Measurements from ENCODE around the gene NTNG1. TPM values are rescaled to one million over a fixed set of nuclear protein-coding genes. Genes with fewer than 3 reads are reported as not detected.

Gene NTNG1
- total and polyA plus RNA-seq, 8 donors = 5.7 to 28.0 (median 22.3) TPM

DNA sequence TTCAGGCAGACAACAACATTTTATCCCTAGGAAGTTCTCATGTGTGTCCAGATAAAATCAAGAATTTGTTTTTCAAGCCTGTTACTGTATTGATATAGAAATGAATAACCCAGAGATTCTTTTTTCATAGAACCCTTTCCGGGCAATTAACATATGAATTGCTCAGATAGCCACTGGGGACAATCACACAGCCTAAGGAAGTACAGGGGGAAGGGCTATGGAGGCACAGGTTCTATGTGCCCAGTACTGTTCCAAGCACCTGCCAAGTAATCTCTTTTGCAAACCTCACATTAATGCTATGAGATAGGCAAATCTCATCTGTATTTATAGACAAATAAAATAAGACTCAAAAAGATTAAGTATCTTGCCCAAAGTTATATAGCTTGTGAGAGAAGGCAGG, 84.9 kb downstream of the NTNG1 start:
- intact Hi-C loops (cut with DNase I) = no loop called here
- H3K27me3 ChIP-seq = no peaks in the 10 kb centered on the region
- no peaks in the 10 kb centered on the region for H3K4me1 ChIP-seq
- no peaks in the 10 kb centered on the region for H3K36me3 ChIP-seq
- no peak overlapping the region for H3K27ac ChIP-seq
- H3K4me3 ChIP-seq = no peak overlapping the region
- TF ChIP-seq, protein P1, sequence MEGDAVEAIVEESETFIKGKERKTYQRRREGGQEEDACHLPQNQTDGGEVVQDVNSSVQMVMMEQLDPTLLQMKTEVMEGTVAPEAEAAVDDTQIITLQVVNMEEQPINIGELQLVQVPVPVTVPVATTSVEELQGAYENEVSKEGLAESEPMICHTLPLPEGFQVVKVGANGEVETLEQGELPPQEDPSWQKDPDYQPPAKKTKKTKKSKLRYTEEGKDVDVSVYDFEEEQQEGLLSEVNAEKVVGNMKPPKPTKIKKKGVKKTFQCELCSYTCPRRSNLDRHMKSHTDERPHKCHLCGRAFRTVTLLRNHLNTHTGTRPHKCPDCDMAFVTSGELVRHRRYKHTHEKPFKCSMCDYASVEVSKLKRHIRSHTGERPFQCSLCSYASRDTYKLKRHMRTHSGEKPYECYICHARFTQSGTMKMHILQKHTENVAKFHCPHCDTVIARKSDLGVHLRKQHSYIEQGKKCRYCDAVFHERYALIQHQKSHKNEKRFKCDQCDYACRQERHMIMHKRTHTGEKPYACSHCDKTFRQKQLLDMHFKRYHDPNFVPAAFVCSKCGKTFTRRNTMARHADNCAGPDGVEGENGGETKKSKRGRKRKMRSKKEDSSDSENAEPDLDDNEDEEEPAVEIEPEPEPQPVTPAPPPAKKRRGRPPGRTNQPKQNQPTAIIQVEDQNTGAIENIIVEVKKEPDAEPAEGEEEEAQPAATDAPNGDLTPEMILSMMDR (IDR thresholded peaks at IDR 0.05) = no peak
- ATAC-seq (no peak), DNase-seq (no peak)
- H3K9me3 ChIP-seq = no peaks in the 10 kb centered on the region

DNA sequence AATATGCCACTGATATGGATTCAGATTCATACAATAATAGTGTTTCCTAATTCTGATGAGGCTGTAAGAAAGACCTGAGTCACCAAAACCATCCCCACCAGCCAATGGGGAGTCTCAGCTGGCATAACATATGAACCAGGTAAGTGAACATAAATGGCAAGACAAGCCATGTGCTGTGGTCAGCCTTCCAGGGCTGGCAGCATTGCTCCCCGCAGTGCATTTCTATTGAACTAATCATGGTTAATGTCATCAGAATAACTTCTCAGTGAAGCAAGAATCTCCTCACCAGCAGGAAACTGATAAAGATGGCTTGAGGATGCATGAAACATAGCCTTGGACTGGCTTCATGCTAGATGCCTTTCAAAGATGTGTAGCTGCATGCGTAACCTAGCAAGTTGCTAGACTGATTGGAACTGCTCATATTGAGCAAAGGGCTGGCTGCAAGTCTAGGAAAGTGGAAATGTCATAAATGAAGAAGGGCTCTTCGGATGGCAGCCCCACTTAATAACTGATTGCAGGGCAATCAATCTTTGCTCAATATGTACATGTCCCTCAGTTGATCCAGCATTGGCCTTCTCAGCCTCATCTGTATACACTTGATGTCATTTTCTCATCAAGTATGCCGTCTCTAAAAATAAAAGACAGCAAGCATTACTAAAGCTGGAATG, 88.0 kb downstream of the NTNG1 start:
- Histone ChIP-seq H3K4me1 (no peaks in the 10 kb centered on the region), H3K4me3 (no peak overlapping the region), H3K27me3 (no peaks in the 10 kb centered on the region), H3K9me3 (no peaks in the 10 kb centered on the region), H3K27ac (no peak overlapping the region), H3K36me3 (no peaks in the 10 kb centered on the region)
- ATAC-seq (no peak), DNase-seq (no peak)
- intact Hi-C loops (cut with DNase I) = no loop called here
- TF ChIP-seq, protein P1 (IDR thresholded peaks at IDR 0.05) = no peak

DNA sequence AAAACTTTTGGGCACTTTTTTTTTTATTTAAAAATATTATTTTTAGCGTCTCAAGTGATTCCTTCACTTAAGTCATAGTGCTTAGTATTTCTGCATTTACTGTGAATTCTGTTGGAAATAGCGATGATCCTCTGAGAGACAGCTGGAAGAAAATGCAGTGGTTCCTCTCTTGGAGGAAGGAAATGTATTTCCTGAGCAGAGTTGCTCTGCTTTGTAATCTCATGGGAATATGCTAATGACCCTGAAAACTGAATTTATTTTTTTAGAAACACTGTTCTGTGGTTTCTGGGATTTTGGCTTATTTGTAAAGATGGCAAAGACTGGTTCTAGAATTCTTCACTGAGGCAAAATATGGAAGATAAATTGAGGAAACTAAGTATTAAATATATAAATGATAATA, 88.9 kb downstream of the NTNG1 start:
- TF ChIP-seq, protein P1 (IDR thresholded peaks at IDR 0.05) = no peak
- ATAC-seq (no peak), DNase-seq (no peak)
- no peak overlapping the region for H3K4me3 ChIP-seq
- H3K9me3 ChIP-seq = no peaks in the 10 kb centered on the region
- H3K4me1 ChIP-seq = no peaks in the 10 kb centered on the region
- intact Hi-C loops (cut with DNase I) = no loop called here
- H3K27ac ChIP-seq = no peak overlapping the region
- no peaks in the 10 kb centered on the region for H3K27me3 ChIP-seq
- no peaks in the 10 kb centered on the region for H3K36me3 ChIP-seq

DNA sequence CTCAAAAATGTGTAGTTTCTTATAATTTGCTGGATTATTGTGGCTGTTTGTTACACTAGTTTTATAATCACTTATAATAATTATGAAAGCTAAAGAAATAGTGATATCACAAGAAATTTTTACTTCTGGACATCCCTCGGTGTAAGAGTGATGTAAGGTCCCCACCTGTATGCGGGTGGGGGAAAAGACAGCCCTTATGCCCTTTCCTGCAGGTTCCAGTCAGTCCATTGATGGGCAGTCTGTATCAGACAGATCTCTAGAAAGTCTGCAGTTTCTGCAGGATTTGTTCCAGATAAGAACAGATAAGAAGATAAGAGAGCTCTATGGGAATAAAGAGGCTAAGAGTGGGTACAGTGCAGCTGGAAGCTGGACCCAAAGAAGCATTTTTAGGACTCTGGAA, 89.3 kb downstream of the NTNG1 start:
- intact Hi-C loops (cut with DNase I) = no loop called here
- H3K27ac ChIP-seq = no peak overlapping the region
- no peak for ATAC-seq

DNA sequence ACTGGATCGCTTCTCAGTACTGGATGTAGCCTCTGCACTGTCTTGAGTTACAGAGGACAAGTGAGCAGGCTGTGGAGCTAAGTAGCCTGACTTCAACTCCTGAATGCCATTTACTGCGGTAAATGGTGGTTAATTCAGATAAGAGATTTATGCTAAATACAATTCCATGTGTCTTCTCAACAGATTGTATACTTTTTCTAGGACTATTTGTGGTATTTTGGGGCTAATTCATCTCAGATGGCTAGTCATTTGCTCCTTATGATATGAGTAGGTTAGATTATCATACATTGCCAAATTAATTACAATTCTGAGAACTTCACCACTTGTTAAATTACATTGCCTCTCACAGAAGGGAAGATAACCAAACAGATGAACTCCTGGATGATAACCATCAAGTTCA, 90.5 kb downstream of the NTNG1 start:
- no peak for DNase-seq
- ATAC-seq = no peak
- TF ChIP-seq, protein P1 (IDR thresholded peaks at IDR 0.05) = no peak
- H3K4me1 ChIP-seq = no peaks in the 10 kb centered on the region
- H3K9me3 ChIP-seq = peaks cover 0 to 6% of the 10 kb centered on the region in 2 donors
- H3K4me3 ChIP-seq = no peak overlapping the region
- H3K36me3 ChIP-seq = no peaks in the 10 kb centered on the region
- no peaks in the 10 kb centered on the region for H3K27me3 ChIP-seq
- intact Hi-C loops (cut with DNase I) = no loop called here
- H3K27ac ChIP-seq = no peak overlapping the region

More for the DNA sequence above, 89.3 kb downstream of the NTNG1 start:
- no peak for DNase-seq
- H3K9me3 ChIP-seq = no peaks in the 10 kb centered on the region
- H3K4me3 ChIP-seq = no peak overlapping the region
- no peaks in the 10 kb centered on the region for H3K36me3 ChIP-seq
- H3K4me1 ChIP-seq = no peaks in the 10 kb centered on the region
- H3K27me3 ChIP-seq = no peaks in the 10 kb centered on the region
- TF ChIP-seq, protein P1 (IDR thresholded peaks at IDR 0.05) = no peak
